Mucosa of stomach (tissue), 1 donor: Measurements from ENCODE around the gene LTA.

ENCODE experiments used
- H3K27me3 ChIP-seq: one replicate; pipeline ENCODE4 v1.7.0; 2013; ENCODE audit warnings: mild to moderate bottlenecking, low read length; ENCODE audit not compliant: control insufficient read depth, insufficient read depth
- H3K36me3 ChIP-seq: one replicate; pipeline ENCODE4 v1.7.0; 2013; ENCODE audit warnings: low read length; ENCODE audit not compliant: control insufficient read depth, insufficient read depth
- H3K4me1 ChIP-seq: one replicate; pipeline ENCODE4 v1.7.0; 2013; ENCODE audit warnings: mild to moderate bottlenecking, low read length; ENCODE audit not compliant: control insufficient read depth, insufficient read depth
- H3K4me3 ChIP-seq: one replicate; pipeline ENCODE4 v1.7.0; 2013; ENCODE audit warnings: low read length
- H3K9ac ChIP-seq: one replicate; pipeline ENCODE4 v1.7.0; 2013; ENCODE audit warnings: mild to moderate bottlenecking, low read length, moderate library complexity
- H3K9me3 ChIP-seq: one replicate; pipeline ENCODE4 v1.7.0; 2013; ENCODE audit warnings: mild to moderate bottlenecking, low read length, moderate library complexity; ENCODE audit not compliant: control insufficient read depth
- donor health status: Pancreatic carcinoma.

The LTA gene

DNA sequence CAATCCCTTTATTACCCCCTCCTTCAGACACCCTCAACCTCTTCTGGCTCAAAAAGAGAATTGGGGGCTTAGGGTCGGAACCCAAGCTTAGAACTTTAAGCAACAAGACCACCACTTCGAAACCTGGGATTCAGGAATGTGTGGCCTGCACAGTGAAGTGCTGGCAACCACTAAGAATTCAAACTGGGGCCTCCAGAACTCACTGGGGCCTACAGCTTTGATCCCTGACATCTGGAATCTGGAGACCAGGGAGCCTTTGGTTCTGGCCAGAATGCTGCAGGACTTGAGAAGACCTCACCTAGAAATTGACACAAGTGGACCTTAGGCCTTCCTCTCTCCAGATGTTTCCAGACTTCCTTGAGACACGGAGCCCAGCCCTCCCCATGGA, 5.5 kb downstream of the LTA start:
- Histone ChIP-seq H3K9me3 (no peaks in the 10 kb centered on the region), H3K4me1 (peaks cover 11% of the 10 kb centered on the region), H3K4me3 (no peak overlapping the region), H3K9ac (no peak overlapping the region), H3K27me3 (peaks cover 30% of the 10 kb centered on the region), H3K36me3 (no peaks in the 10 kb centered on the region)

DNA sequence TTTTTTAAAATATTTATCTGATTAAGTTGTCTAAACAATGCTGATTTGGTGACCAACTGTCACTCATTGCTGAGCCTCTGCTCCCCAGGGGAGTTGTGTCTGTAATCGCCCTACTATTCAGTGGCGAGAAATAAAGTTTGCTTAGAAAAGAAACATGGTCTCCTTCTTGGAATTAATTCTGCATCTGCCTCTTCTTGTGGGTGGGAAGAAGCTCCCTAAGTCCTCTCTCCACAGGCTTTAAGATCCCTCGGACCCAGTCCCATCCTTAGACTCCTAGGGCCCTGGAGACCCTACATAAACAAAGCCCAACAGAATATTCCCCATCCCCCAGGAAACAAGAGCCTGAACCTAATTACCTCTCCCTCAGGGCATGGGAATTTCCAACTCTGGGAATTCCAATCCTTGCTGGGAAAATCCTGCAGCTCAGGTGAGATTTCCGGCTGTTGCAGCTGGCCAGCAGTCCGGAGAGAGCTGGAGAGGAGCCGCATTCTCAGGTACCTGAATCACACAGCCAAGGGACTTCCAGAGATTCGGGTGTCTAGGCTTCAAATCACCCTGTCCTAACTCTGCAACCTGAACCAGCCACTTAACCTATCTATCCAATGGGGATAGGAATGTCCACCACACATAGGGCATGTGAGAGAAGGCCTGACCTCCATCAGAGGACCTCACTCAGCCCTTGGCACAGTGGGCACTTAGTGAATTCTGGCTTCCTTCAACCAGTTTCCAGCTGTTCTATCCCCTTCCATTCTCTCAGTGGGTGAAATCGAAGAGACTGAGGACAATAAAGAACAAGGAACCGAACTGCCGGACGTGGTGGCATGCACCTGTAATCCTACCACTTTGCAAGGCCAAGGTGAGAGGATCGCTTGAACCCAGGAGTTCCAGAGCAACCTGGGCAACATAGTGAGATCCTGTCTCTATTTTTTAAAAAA, 6.4 kb downstream of the LTA start:
- peaks cover 33% of the 10 kb centered on the region for H3K27me3 ChIP-seq
- H3K4me1 ChIP-seq: peaks cover 11% of the 10 kb centered on the region
- H3K9ac ChIP-seq: no peak overlapping the region
- H3K9me3 ChIP-seq: no peaks in the 10 kb centered on the region
- no peak overlapping the region for H3K4me3 ChIP-seq
- H3K36me3 ChIP-seq: no peaks in the 10 kb centered on the region

DNA sequence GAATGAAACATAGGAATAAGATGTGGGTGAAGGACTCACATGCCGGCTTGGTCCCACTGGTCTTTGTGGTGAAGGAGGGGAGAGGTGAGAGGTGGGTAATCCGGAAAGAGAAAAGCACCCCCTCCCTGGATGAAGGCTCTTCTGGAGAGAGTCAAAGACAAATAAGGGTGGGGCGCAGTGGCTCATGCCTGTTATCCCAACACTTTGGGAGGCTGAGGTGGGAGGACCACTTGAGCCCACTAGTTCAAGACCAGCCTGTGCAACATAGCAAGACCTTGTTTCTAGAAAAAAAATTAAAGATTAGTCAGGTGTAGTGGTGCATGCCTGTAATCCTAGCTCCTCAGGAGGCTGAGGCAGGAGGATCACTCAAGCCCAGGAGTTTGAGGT, 7.0 kb downstream of the LTA start:
- Histone ChIP-seq H3K27me3 (peaks cover 33% of the 10 kb centered on the region), H3K4me1 (peaks cover 11% of the 10 kb centered on the region), H3K9ac (no peak overlapping the region), H3K4me3 (no peak overlapping the region), H3K9me3 (no peaks in the 10 kb centered on the region), H3K36me3 (no peaks in the 10 kb centered on the region)

DNA sequence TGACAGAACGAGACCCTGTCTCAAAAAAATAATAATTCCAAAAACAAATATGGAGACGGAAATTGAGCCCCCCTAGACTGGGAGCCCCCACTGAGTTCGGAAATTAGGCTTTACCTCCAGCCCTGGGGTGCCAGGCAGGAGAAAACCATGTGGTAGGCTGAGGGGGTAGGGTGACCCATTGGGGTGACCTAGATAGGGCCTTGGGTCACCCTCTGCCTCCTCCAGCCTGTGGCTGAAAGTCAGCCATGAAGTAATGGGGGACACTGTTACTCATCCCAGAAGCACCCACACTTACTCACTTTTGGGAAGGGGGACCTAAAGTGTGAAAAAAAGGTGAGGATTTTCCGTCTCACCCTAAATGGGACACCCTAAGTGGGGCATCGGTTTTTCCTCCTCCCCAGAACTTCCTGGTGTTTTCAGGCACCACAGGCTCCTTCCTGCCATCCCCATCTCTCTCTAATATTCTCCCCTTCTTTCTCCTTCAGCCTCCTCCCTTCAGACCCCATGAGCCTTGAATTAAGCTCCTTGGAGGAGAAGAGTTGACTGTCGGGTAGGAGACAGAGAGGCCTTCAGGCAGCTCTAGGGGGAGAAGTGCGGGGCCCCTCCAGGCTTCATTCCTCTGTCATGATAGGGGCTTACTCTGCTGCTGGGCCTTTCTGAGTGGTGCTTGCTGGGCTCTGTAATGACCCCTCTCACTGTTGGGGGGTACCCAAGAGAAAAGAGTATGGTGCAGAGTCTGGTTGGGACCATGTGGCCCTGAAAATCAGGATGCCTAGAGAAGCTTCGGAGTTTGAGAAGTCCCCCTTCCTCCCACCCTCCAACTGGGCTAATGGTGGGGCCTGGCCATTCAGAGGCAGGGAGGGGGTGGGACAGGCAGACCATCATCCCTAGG, 7.7 kb downstream of the LTA start:
- Histone ChIP-seq H3K9ac (no peak overlapping the region), H3K36me3 (no peaks in the 10 kb centered on the region), H3K4me3 (no peak overlapping the region)

DNA sequence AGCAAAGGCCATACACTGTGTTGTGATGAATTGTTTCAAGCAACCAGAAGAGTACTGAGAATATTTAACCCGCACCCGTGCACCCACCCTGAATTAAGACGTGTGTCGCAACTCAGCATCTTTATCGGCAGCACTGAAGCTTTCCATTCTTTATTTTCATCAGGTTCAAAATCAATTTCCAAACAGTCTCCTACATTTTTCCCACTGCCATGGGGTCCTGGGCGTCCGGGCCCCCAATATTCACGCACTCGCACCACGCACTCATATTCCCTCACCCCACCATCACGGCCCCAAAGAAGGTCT, 8.3 kb downstream of the LTA start:
- Histone ChIP-seq H3K9me3 (no peaks in the 10 kb centered on the region), H3K4me3 (no peak overlapping the region), H3K27me3 (peaks cover 28% of the 10 kb centered on the region), H3K9ac (peak overlapping the region; percentile 87), H3K4me1 (peaks cover 11% of the 10 kb centered on the region), H3K36me3 (no peaks in the 10 kb centered on the region)

More for the DNA sequence above, 7.7 kb downstream of the LTA start:
- Histone ChIP-seq H3K4me1 (peaks cover 11% of the 10 kb centered on the region), H3K27me3 (peaks cover 33% of the 10 kb centered on the region), H3K9me3 (no peaks in the 10 kb centered on the region)

DNA sequence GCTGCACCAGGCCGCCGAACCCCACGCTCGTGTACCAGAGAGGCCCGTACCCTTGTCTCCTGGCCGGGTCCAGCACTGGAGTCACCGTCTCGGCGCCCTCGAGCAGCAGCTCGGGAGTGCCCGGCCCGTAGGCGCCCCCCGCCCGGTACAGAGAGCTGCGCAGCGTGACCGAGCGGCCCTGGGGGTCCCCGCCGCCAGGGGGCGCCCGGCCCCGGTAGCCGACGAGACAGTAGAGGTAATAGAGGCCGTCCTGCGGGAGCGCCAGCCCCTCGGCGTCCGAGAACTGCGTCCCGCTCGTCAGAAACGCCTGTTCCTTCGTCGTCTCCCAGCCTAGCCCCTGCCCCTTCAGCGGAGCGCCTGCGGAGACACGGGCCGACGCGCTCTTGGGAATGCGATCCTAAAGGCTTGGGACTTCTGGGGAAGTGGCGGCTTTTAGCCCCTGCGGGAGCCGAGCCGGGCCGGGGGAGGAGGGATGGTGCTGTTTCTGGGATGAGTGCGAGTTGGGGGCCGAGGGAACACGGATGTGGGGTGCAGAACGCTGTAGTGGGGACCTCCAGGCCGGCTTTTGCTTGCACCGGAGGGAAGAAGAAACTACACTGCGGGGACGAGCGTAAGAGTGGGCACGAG, 8.8 kb downstream of the LTA start:
- Histone ChIP-seq H3K4me1 (peaks cover 11% of the 10 kb centered on the region), H3K36me3 (no peaks in the 10 kb centered on the region), H3K9ac (peak overlapping the region; percentile 87), H3K4me3 (peak overlapping the region; percentile 82), H3K9me3 (no peaks in the 10 kb centered on the region), H3K27me3 (peaks cover 27% of the 10 kb centered on the region)

DNA sequence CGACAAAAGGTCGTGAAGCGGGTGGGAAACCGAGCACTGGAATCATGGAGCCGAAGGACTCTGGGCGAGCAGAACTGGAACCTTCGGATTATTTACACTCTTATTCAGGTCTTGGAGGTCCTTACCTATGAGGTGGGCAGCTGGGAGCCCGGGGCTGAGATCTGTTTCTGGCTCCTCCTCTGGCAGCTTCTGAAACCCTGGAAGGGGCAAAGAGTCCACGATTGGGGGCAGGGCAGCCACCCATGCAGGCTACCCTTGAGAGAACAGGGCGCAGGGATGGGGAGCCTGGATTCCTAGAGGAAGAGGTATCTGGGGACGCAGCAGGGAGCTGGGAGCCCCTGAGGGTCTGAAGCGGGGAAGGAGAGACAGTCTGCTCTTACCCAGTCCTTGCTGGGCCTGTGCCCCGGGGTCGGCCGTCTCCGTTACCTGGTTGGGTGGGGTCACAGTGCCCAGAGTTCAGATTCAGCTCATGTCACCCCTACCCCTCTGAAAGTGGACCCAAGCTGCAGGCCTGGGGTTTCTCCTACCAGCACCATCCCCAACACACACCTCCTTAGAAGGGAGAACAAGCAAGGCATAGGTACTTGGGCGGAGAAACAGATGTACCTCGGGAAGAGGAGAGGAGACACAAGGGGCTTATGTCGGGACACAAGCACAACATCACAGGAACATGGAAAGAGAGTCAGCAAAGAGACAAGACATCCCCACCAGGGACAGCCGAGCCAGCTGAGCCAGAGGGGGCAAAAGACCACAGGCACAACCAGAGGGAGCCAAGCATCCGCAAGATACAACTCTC, 9.5 kb downstream of the LTA start:
- Histone ChIP-seq H3K4me1 (peaks cover 11% of the 10 kb centered on the region), H3K9me3 (no peaks in the 10 kb centered on the region), H3K9ac (peak overlapping the region; percentile 87), H3K4me3 (peak overlapping the region; percentile 82), H3K27me3 (peaks cover 30% of the 10 kb centered on the region), H3K36me3 (no peaks in the 10 kb centered on the region)

DNA sequence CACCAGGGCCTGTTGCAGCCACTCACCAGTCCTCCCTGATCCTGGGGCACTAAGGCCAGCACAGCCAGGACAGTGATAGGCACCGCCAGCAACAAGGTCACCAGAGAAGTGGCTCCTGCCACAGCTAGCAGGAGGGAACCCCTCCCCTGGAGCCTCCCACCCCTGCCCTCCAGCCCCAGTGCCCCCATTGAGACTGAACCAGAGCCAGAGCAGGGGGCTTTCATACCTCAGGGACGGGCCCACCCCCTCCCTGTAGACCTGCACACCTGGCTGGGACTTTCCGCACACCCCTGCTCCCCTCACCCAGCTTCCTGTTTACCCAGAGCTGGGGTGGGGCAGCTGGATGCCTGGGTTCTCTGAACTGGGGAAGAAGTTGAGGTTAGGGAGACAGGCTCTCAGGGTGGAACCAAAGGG, 10.1 kb downstream of the LTA start, which contains the start of gene LTB:
LTB (minus strand) TSS at position 195 of the 414 bp plus-strand sequence; CDS start at position 188, 7 bp downstream.
- H3K36me3 ChIP-seq: no peaks in the 10 kb centered on the region

DNA sequence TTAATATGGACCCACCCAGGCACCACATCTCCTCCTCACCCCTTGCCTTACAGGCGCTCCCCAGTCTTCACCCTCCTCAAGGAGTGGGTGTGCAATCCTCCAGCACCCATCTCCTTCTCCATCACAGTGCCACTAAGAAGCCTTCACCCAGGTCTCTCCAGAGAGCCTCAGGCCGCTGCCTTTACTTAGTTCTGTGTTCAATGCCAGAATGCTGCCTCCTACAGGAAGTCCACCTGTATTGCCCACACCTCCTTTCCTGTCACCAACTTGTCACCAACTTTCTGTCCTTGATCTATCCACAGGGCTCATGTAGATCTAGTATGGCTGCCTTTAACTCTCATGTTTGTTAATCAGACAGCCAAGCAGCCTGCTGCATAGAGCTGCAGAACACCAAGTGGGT, 13.4 kb downstream of the LTA start:
- H3K36me3 ChIP-seq: no peaks in the 10 kb centered on the region
- H3K9ac ChIP-seq: no peak overlapping the region
- no peaks in the 10 kb centered on the region for H3K9me3 ChIP-seq
- peaks cover 26% of the 10 kb centered on the region for H3K27me3 ChIP-seq
- H3K4me3 ChIP-seq: no peak overlapping the region
- peaks cover 9% of the 10 kb centered on the region for H3K4me1 ChIP-seq

More for the DNA sequence above, 10.1 kb downstream of the LTA start, which contains the start of gene LTB:
- Histone ChIP-seq H3K9me3 (no peaks in the 10 kb centered on the region), H3K4me3 (peak within 1 kb of the TSS; percentile 82), H3K4me1 (peaks cover 11% of the 10 kb centered on the region), H3K27me3 (peaks cover 32% of the 10 kb centered on the region), H3K9ac (peak within 1 kb of the TSS; percentile 87)

DNA sequence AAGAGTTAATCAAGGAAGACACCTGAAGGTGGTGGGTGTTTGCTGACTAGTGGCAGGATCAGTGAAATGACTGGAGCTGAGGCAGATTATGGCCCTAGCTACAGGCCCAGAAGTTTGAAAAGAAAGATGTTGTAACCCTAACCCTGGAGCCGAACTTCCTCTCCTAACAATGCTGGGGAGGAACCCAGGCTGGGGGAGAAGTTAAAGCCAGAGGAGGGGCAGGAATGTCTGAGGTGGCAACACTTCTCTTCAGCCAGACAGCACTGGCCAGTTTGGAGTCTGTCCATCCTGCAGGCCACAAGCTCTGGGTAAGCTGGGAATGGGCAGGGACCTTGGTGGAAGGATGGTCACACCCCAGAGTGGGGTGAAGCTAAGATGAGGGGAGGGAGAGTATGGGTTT, 13.9 kb downstream of the LTA start, which contains the start of gene LST1:
LST1 (plus strand) TSS at position 270 of the 400 bp plus-strand sequence. CDS start 1,023 bp downstream, outside the sequence.
- H3K9me3 ChIP-seq: no peaks in the 10 kb centered on the region
- no peak within 1 kb of the TSS for H3K4me3 ChIP-seq
- H3K9ac ChIP-seq: no peak within 1 kb of the TSS
- H3K4me1 ChIP-seq: peaks cover 5% of the 10 kb centered on the region
- no peaks in the 10 kb centered on the region for H3K36me3 ChIP-seq
- peaks cover 24% of the 10 kb centered on the region for H3K27me3 ChIP-seq

DNA sequence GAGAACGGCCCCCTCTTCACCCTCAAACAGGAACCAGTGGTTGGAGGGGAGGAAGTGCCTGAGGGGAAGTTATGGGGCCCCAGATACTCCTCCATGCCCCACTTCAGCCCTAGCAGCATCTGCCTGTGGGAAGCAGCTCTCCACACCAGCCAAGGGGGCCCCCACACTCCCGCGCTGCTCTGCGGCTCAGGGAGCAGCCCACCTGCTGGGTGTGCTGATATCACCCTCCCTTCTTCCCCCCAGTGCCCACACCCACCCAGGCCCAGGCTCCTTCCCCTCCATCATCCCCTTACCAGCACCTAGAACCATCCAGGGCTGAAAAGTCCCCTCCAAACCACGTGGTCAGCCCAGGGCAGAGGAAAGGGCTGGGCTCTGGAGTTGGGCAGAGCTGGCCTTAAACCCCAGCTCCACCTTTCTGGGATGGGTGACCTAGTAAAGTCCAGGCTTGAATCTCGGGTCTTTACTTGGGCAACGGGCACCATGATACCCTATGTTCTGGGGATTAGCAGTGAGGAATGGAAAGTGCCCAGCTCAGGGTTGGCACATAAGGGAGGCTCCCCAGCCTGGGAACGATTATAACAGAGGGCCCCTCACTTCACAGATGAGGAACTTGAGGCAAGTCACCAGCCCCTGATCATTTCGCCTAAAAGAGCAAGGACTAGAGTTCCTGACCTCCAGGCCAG, 14.7 kb downstream of the LTA start:
- no peaks in the 10 kb centered on the region for H3K36me3 ChIP-seq
- no peaks in the 10 kb centered on the region for H3K4me1 ChIP-seq
- H3K4me3 ChIP-seq: no peak overlapping the region
- H3K9ac ChIP-seq: no peak overlapping the region
- H3K27me3 ChIP-seq: peaks cover 16% of the 10 kb centered on the region
- no peaks in the 10 kb centered on the region for H3K9me3 ChIP-seq
